Left lung (tissue), 10 donors: ENCODE results near the gene SPECC1L. TPM values are rescaled to one million over a fixed set of nuclear protein-coding genes. Genes with fewer than 3 reads are reported as not detected.

ENCODE experiments used
- ATAC-seq: fragments of 200-7000 bp; cut with Tn5 transposase; one replicate; pipeline ENCODE4 v1.9.1; 2020; ENCODE audit warnings: moderate library complexity
- DNase-seq, 4 donors: peaks; one replicate each; pipeline ENCODE4 v3.0.0-alpha.2; 2013 to 2020
- H3K27ac ChIP-seq, 2 donors: fragments of 200-600 bp; sonication (generic) in 1 of 2; one replicate each; pipeline versions ENCODE4 v1.5.0 to v1.8.0; 2020 to 2021
- H3K27me3 ChIP-seq, 2 donors: fragments of 200-600 bp; sonication (generic) in 1 of 2; one replicate each; pipeline versions ENCODE4 v1.5.0 to v1.8.0; 2020 to 2021
- H3K36me3 ChIP-seq, 2 donors: fragments of 200-600 bp; sonication (generic) in 1 of 2; one replicate each; pipeline versions ENCODE4 v1.5.0 to v1.8.0; 2020 to 2021
- H3K4me1 ChIP-seq, 2 donors: fragments of 200-600 bp; one replicate each; pipeline ENCODE4 v1.8.0; 2021
- H3K4me3 ChIP-seq, 2 donors: fragments of 200-600 bp; sonication (generic) in 1 of 2; one replicate each; pipeline versions ENCODE4 v1.5.0 to v1.8.0; 2020 to 2021; ENCODE audit warnings: mild to moderate bottlenecking in 1 of 2
- H3K9me3 ChIP-seq, 2 donors: fragments of 200-600 bp; sonication (generic) in 1 of 2; one replicate each; pipeline versions ENCODE4 v1.5.0 to v1.8.0; 2020 to 2021
- CTCF ChIP-seq, 2 donors: fragments of 200-600 bp; sonication (generic) in 1 of 2; IDR thresholded peaks; one replicate each; pipeline versions ENCODE4 v1.5.0 to v1.8.0; 2021; ENCODE audit warnings: antibody characterized with exemption in 2 of 2
- intact Hi-C, 2 donors: fragments of 100-400 bp; cut with DNase I; formaldehyde crosslinking; loops; one replicate each; pipeline versions ENCODE4 v1.11.2 to v1.14.2; 2022
- polyA plus RNA-seq, 6 donors: library from polyadenylated mRNA; unstranded; fragments of 120-200 nt; gene quantifications; one replicate each; pipeline ENCODE4 v1.2.1, GENCODE V29; 2013; ENCODE audit not compliant: insufficient read length in 6 of 6
- total RNA-seq, 2 donors: library from RNA; stranded (reverse); fragmentation: NEBNext Ultra II Directional; extraction: Animal tissue kit (Norgen Biotek cat#: 25700); gene quantifications; one replicate each; pipeline ENCODE4 v1.2.1, GENCODE V29; 2021
- donor health status: DM: no; HTN: yes; CAD: no.
- donor health status: DM: no; HTN: no; CAD: no.

SPECC1L gene
- total and polyA plus RNA-seq, 8 donors: 70.9 to 94.4 (median 80.9) TPM

GRCh38 chr22:24398409-24398808 lies 127.8 kb downstream of the SPECC1L start:
- Histone ChIP-seq H3K4me1 (peaks cover 28 to 47% of the 10 kb centered on the region in 2 donors), H3K4me3 (no peak overlapping the region), H3K9me3 (no peaks in the 10 kb centered on the region), H3K36me3 (peaks cover 0 to 36% of the 10 kb centered on the region in 2 donors), H3K27me3 (no peaks in the 10 kb centered on the region), H3K27ac (no peak overlapping the region)
- ATAC-seq (no peak), DNase-seq (no peak)
- intact Hi-C loops: no loop called here
- no peak for TF ChIP-seq CTCF (IDR thresholded peaks at IDR 0.05)

DNA sequence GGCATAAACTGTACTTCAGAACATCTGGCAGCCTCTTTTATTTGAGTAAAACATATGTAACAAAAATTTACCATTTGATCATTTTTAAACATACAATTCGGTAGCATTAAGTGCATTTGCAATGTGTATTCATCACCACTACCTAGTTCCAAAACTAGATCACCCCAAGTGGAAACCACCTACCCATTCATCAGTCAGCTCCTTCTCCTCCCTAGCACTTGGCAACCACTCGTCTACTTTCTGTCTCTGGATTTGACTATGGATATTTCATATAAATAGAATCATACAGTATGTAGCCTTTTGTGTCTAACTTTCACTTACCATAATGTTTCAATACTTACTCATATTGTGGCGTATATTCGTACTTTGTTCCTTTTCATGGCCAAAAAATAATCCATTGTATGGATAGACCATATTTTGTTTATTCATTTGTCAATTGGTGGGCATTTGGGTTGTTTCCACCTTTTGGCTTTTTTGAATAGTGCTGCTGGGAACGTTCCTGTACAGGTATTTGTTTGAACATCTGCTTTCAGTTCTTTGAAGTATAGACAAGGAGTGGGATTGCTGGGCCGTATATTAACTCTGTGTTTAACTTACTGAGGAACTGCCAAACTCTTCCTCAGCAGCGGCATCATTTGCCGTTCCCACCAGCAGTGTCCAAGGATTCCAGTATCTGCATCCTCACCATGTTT lies 129.5 kb downstream of the SPECC1L start:
- Histone ChIP-seq H3K27ac (peak overlapping the region; percentile 9 to 70), H3K4me3 (no peak overlapping the region), H3K36me3 (peaks cover 0 to 48% of the 10 kb centered on the region in 2 donors), H3K27me3 (no peaks in the 10 kb centered on the region), H3K4me1 (peaks cover 32 to 53% of the 10 kb centered on the region in 2 donors), H3K9me3 (no peaks in the 10 kb centered on the region)
- DNase-seq (no peak), ATAC-seq (no peak)
- intact Hi-C loops: no loop called here
- no peak for TF ChIP-seq CTCF (IDR thresholded peaks at IDR 0.05)

DNA sequence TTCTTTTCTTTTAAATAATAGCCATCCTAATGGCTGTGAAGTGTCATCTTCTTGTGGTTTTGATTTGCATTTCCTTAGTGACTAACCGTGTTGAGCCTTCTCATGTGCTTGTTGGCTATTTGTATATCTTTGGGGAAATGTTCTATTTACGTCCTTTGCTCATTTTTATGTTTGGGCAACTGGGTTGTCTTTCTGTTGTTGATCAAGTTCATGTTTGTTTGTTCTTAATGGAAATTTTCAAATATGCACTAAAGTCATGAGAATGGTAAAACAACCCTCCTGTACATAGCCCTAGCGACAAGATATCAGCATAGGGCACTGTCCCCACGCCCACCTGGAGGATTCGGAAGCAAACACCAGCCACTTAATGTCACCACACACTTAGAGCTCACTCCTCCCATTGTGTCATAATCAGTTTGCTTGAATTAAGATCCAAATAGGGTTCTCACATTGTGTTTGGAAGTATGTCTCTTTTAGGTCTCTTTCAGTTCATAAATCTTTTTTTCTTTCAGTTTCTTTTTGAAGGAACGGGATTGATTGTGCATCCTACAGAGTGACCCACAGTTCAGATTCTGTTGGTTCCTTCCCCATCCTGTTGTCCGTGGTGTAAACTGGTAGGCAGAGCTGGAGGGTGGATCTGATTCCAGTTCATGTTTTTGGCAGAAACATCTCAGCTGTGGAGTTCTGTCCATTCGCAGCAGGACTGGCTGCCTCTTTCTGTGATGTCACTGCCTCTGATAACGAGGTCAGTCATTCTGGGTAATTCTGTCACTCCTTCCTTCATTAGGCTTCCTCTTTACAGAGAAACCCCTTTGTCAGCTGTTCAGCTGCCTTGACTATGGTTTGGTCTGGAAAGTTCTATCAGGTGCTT lies 130.3 kb downstream of the SPECC1L start:
- H3K4me3 ChIP-seq: peak overlapping the region in 1 of 2 donors; percentile 6
- H3K27me3 ChIP-seq: no peaks in the 10 kb centered on the region
- intact Hi-C loops: no loop called here
- H3K9me3 ChIP-seq: no peaks in the 10 kb centered on the region
- TF ChIP-seq CTCF (IDR thresholded peaks at IDR 0.05): no peak
- ATAC-seq: peak; percentile 26
- DNase-seq: no peak
- peak overlapping the region; percentile 9 to 70 for H3K27ac ChIP-seq
- peaks cover 32 to 59% of the 10 kb centered on the region in 2 donors for H3K4me1 ChIP-seq
- peaks cover 0 to 49% of the 10 kb centered on the region in 2 donors for H3K36me3 ChIP-seq

GRCh38 chr22:24401931-24402367 lies 131.3 kb downstream of the SPECC1L start:
- no peak for DNase-seq
- intact Hi-C loops: no loop called here
- peak overlapping the region in 1 of 2 donors; percentile 6 for H3K4me3 ChIP-seq
- ATAC-seq: peak; percentile 18
- no peak for TF ChIP-seq CTCF (IDR thresholded peaks at IDR 0.05)
- peak overlapping the region; percentile 70 to 74 for H3K27ac ChIP-seq
- peaks cover 0 to 43% of the 10 kb centered on the region in 2 donors for H3K36me3 ChIP-seq
- H3K27me3 ChIP-seq: no peaks in the 10 kb centered on the region
- H3K4me1 ChIP-seq: peaks cover 32 to 69% of the 10 kb centered on the region in 2 donors
- H3K9me3 ChIP-seq: no peaks in the 10 kb centered on the region
